T-helper 17 cell (primary cell): ENCODE data around the gene PCBP3. TPM values are rescaled to one million over a fixed set of nuclear protein-coding genes. Genes with fewer than 3 reads are reported as not detected.

Source experiments
- ATAC-seq: fragments of 150-1000 bp; cut with Tn5 transposase; 2 replicates; pipeline ENCODE4 v1.10.0; 2021; ENCODE audit warnings: mild to moderate bottlenecking, moderate library complexity
- DNase-seq, 3 donors: peaks; one replicate each; pipeline versions ENCODE4 v3.0.0 to v3.0.0-alpha.2; 2020 to 2021
- H3K9me3 ChIP-seq: one replicate; pipeline ENCODE4 v1.7.0; 2013; ENCODE audit warnings: low read length, mild to moderate bottlenecking; ENCODE audit not compliant: control insufficient read depth, poor library complexity, severe bottlenecking
- H3K27ac Mint-ChIP-seq: one replicate; pipeline ENCODE4 v1.8.0; 2022; ENCODE audit warnings: mild to moderate bottlenecking, moderate library complexity, mixed read lengths
- H3K27me3 Mint-ChIP-seq: one replicate; pipeline ENCODE4 v1.8.0; 2022; ENCODE audit warnings: mixed read lengths
- H3K36me3 Mint-ChIP-seq: one replicate; pipeline ENCODE4 v1.8.0; 2022; ENCODE audit warnings: low read depth, mixed read lengths
- H3K4me1 Mint-ChIP-seq: one replicate; pipeline ENCODE4 v1.8.0; 2022; ENCODE audit warnings: mild to moderate bottlenecking, mixed read lengths
- H3K4me3 Mint-ChIP-seq: one replicate; pipeline ENCODE4 v1.8.0; 2022; ENCODE audit warnings: mild to moderate bottlenecking, moderate library complexity, mixed read lengths
- total RNA-seq, 4 donors: library from RNA in 2 of 4; stranded (reverse) in 2 of 4; gene quantifications; one replicate each; pipeline ENCODE4 v1.2.3 and lab custom pipeline; 2022 to 2026

The PCBP3 gene
- total RNA-seq, 2 donors from 2014 or later = 0.91 to 4.2 TPM

GRCh38 chr21:45632637-45633251, 10.8 kb upstream of the PCBP3 start:
- no peaks in the 10 kb centered on the region for H3K36me3 Mint-ChIP-seq
- H3K27me3 Mint-ChIP-seq = peaks cover 12% of the 10 kb centered on the region
- no peak for DNase-seq
- no peaks in the 10 kb centered on the region for H3K9me3 ChIP-seq
- ATAC-seq = no peak
- no peak overlapping the region for H3K4me3 Mint-ChIP-seq
- no peaks in the 10 kb centered on the region for H3K4me1 Mint-ChIP-seq
- H3K27ac Mint-ChIP-seq = no peak overlapping the region

- ATAC-seq = no peak
- no peaks in the 10 kb centered on the region for H3K9me3 ChIP-seq
- no peaks in the 10 kb centered on the region for H3K27me3 Mint-ChIP-seq
- no peaks in the 10 kb centered on the region for H3K36me3 Mint-ChIP-seq
- no peak overlapping the region for H3K27ac Mint-ChIP-seq
- no peaks in the 10 kb centered on the region for H3K4me1 Mint-ChIP-seq
- DNase-seq = no peak
- H3K4me3 Mint-ChIP-seq = no peak overlapping the region
Observed at GRCh38 chr21:45634511-45635183, 8.9 kb upstream of the PCBP3 start.

DNA sequence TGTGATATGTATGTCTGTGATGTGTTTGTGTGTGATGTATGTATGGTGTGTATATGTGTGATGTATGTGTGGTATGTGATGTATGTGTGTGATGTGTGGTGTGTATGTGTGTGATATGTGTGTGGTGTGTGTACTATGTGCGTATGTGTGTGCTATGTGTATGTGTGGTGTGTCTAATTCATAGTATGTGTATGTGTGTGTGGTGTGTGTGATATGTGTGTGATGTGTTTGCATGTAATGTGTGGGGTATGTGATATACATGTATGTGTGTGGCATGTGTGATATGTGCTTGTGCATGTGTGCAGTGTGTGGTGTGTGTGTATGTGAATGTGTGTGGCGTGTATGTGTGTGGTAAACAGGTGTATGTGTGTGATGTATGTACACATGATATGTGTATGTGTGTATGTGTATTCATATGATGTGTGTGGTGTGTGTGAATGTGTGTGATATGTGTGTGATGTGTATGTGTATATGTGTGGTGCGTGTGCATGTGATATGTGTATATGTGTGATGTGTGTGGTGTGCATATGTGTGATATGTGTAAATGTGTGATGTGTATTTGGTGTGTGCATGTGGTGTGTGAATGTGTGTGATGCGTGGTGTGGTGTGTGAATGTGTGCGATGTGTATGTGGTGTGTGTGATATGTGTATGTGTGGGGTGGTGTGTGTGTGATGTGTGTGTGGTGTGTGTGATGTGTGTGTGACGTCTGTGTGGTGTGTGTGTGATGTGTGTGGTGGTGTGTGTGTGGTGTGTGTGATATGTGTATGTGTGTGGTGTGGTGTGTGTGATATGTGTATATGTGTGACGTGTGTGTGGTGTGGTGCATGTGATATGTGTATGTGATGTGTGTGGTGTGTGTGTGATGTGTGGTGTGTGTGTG, 8.0 kb upstream of the PCBP3 start:
- no peaks in the 10 kb centered on the region for H3K36me3 Mint-ChIP-seq
- DNase-seq (no peak), ATAC-seq (no peak)
- H3K27ac Mint-ChIP-seq = no peak overlapping the region
- peaks cover 2% of the 10 kb centered on the region for H3K4me1 Mint-ChIP-seq
- no peaks in the 10 kb centered on the region for H3K27me3 Mint-ChIP-seq
- no peaks in the 10 kb centered on the region for H3K9me3 ChIP-seq
- H3K4me3 Mint-ChIP-seq = no peak overlapping the region

GRCh38 chr21:45636459-45636858, 7.1 kb upstream of the PCBP3 start:
- no peak overlapping the region for H3K4me3 Mint-ChIP-seq

GRCh38 chr21:45636951-45637646, 6.4 kb upstream of the PCBP3 start:
- Mint-ChIP-seq H3K36me3 (no peaks in the 10 kb centered on the region), H3K27me3 (no peaks in the 10 kb centered on the region), H3K27ac (no peak overlapping the region), H3K4me1 (peaks cover 2% of the 10 kb centered on the region), H3K4me3 (no peak overlapping the region)
- H3K9me3 ChIP-seq = no peaks in the 10 kb centered on the region
- ATAC-seq (no peak), DNase-seq (no peak)

More at GRCh38 chr21:45636459-45636858, 7.1 kb upstream of the PCBP3 start:
- peaks cover 2% of the 10 kb centered on the region for H3K4me1 Mint-ChIP-seq
- ATAC-seq = no peak
- no peak for DNase-seq
- H3K27ac Mint-ChIP-seq = no peak overlapping the region
- H3K27me3 Mint-ChIP-seq = no peaks in the 10 kb centered on the region
- H3K9me3 ChIP-seq = no peaks in the 10 kb centered on the region
- H3K36me3 Mint-ChIP-seq = no peaks in the 10 kb centered on the region

- Mint-ChIP-seq H3K36me3 (no peaks in the 10 kb centered on the region), H3K27me3 (no peaks in the 10 kb centered on the region), H3K27ac (no peak overlapping the region), H3K4me1 (peaks cover 2% of the 10 kb centered on the region), H3K4me3 (no peak overlapping the region)
- ATAC-seq (no peak), DNase-seq (no peak)
- H3K9me3 ChIP-seq = no peaks in the 10 kb centered on the region
Observed at GRCh38 chr21:45637883-45638282, 5.6 kb upstream of the PCBP3 start.

DNA sequence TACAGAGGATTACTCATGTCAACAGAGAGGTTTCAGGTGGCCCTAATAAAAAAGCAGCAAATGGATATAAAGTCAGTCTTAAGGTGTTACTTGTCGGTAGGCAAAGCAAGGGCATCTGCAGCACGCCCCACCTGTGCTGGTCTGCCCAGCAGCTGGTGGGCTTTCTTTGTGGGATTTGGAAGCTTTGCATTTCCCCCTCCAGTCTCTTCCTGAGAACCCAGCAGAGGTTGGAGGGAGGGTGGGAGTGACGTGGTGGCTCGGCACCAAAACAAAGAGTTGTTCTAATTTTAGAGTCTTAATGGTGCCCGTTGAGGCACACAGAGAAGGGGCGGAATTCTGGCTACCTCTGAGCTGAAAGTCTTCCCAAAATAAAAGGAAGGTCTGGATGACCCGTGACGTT, 4.8 kb upstream of the PCBP3 start:
- Mint-ChIP-seq H3K36me3 (no peaks in the 10 kb centered on the region), H3K4me1 (peaks cover 2% of the 10 kb centered on the region), H3K27ac (peak overlapping the region; percentile 54), H3K27me3 (no peaks in the 10 kb centered on the region), H3K4me3 (no peak overlapping the region)
- no peak for DNase-seq
- ATAC-seq = no peak
- no peaks in the 10 kb centered on the region for H3K9me3 ChIP-seq

DNA sequence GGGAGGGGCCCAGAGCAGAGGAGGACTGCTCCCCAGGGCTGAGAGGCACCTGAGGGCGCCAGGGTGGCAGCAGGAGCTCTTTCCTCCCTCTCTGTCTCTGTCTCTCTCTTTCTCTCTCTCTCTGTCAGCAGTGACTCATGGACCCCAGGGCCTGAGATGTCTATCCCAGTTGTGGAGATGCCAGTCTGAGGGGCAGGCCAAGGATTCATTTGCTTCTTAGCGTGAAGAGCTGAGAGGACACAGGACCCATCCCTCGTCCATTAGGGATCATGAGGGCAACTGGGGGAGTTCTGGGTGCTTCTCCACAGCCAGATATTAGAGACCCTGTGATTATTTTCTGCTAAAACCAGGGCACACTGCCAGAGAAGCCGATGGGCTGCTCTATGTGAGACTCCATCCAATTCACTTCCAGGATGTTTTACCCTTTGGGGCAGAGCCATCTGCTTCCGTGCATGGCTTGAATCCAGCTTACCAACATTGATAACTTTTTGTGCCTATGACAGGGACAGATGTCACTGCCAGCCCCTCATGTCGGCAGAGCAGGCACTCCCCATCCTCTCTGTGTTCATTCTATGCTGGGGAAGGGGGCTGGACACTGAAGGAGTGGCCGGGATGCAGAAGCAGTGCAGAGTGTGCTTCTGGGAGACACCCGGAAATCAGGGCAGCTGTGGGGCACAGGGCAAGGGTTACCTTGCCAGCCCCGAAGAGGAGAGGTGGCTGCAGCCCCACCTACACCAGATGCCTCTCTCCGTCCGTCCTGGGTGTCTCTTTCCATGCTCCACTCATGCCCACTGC, 4.1 kb upstream of the PCBP3 start:
- no peaks in the 10 kb centered on the region for H3K9me3 ChIP-seq
- DNase-seq (no peak), ATAC-seq (no peak)
- H3K4me3 Mint-ChIP-seq = no peak overlapping the region
- peak overlapping the region; percentile 39 for H3K27ac Mint-ChIP-seq
- no peaks in the 10 kb centered on the region for H3K36me3 Mint-ChIP-seq
- no peaks in the 10 kb centered on the region for H3K27me3 Mint-ChIP-seq
- H3K4me1 Mint-ChIP-seq = peaks cover 4% of the 10 kb centered on the region

- H3K27ac Mint-ChIP-seq = peak overlapping the region; percentile 39
Observed at GRCh38 chr21:45640001-45640887, 3.3 kb upstream of the PCBP3 start.

GRCh38 chr21:45640888-45641479, 2.5 kb upstream of the PCBP3 start:
- H3K36me3 Mint-ChIP-seq = no peaks in the 10 kb centered on the region

More at GRCh38 chr21:45640001-45640887, 3.3 kb upstream of the PCBP3 start:
- ATAC-seq (no peak), DNase-seq (no peak)
- no peaks in the 10 kb centered on the region for H3K27me3 Mint-ChIP-seq
- H3K9me3 ChIP-seq = no peaks in the 10 kb centered on the region
- peaks cover 5% of the 10 kb centered on the region for H3K4me1 Mint-ChIP-seq
- H3K4me3 Mint-ChIP-seq = peak overlapping the region; percentile 78
- H3K36me3 Mint-ChIP-seq = no peaks in the 10 kb centered on the region

GRCh38 chr21:45641480-45642035, 2.0 kb upstream of the PCBP3 start:
- no peak for ATAC-seq
- peaks cover 11% of the 10 kb centered on the region for H3K4me1 Mint-ChIP-seq
- peak overlapping the region; percentile 78 for H3K4me3 Mint-ChIP-seq
- H3K27me3 Mint-ChIP-seq = peaks cover 4% of the 10 kb centered on the region
- H3K9me3 ChIP-seq = no peaks in the 10 kb centered on the region
- no peaks in the 10 kb centered on the region for H3K36me3 Mint-ChIP-seq
- no peak overlapping the region for H3K27ac Mint-ChIP-seq
- no peak for DNase-seq

More at GRCh38 chr21:45640888-45641479, 2.5 kb upstream of the PCBP3 start:
- H3K9me3 ChIP-seq = no peaks in the 10 kb centered on the region
- ATAC-seq (no peak), DNase-seq (no peak)
- Mint-ChIP-seq H3K27ac (peak overlapping the region; percentile 39), H3K4me1 (peaks cover 11% of the 10 kb centered on the region), H3K27me3 (peaks cover 4% of the 10 kb centered on the region), H3K4me3 (peak overlapping the region; percentile 78)
